ENCODE measurements around the gene FGGY.

FGGY gene

DNA sequence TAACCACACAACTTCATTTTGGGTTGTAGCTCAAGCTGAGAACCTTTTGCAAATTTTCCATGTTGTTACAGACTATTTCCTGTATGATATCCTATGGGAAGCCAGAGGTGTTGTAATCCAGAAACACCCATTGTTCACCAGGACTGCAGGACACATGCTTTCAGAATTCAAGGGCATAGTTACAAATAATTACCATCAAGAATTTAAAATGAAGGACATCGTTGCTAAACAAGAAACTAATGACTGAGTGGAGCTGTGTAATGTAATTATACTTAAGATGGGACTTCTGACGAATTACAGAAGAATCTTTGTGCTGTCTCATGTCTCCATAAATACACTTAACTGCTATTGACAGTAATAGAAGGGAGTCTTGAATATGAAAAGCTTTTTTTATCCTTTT, 470.2 kb downstream of the FGGY start:
- TF ChIP-seq, protein P1, sequence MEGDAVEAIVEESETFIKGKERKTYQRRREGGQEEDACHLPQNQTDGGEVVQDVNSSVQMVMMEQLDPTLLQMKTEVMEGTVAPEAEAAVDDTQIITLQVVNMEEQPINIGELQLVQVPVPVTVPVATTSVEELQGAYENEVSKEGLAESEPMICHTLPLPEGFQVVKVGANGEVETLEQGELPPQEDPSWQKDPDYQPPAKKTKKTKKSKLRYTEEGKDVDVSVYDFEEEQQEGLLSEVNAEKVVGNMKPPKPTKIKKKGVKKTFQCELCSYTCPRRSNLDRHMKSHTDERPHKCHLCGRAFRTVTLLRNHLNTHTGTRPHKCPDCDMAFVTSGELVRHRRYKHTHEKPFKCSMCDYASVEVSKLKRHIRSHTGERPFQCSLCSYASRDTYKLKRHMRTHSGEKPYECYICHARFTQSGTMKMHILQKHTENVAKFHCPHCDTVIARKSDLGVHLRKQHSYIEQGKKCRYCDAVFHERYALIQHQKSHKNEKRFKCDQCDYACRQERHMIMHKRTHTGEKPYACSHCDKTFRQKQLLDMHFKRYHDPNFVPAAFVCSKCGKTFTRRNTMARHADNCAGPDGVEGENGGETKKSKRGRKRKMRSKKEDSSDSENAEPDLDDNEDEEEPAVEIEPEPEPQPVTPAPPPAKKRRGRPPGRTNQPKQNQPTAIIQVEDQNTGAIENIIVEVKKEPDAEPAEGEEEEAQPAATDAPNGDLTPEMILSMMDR (IDR thresholded peaks at IDR 0.05; ENCODE audit: low read depth, low read length) = no peak
- TF ChIP-seq MYC (IDR thresholded peaks at IDR 0.05; ENCODE audit: low read depth, low read length) (no peak), POLR2A (IDR thresholded peaks at IDR 0.05; ENCODE audit: extremely low read depth, insufficient read length) (no peak)
- TF ChIP-seq, protein P2, sequence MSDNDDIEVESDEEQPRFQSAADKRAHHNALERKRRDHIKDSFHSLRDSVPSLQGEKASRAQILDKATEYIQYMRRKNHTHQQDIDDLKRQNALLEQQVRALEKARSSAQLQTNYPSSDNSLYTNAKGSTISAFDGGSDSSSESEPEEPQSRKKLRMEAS (IDR thresholded peaks at IDR 0.05; ENCODE audit: low read depth, low read length) = no peak
- H3K4me3 ChIP-seq (ENCODE audit: low read depth, low read length) = no peak overlapping the region
- no peak for DNase-seq (ENCODE audit: low read depth)

DNA sequence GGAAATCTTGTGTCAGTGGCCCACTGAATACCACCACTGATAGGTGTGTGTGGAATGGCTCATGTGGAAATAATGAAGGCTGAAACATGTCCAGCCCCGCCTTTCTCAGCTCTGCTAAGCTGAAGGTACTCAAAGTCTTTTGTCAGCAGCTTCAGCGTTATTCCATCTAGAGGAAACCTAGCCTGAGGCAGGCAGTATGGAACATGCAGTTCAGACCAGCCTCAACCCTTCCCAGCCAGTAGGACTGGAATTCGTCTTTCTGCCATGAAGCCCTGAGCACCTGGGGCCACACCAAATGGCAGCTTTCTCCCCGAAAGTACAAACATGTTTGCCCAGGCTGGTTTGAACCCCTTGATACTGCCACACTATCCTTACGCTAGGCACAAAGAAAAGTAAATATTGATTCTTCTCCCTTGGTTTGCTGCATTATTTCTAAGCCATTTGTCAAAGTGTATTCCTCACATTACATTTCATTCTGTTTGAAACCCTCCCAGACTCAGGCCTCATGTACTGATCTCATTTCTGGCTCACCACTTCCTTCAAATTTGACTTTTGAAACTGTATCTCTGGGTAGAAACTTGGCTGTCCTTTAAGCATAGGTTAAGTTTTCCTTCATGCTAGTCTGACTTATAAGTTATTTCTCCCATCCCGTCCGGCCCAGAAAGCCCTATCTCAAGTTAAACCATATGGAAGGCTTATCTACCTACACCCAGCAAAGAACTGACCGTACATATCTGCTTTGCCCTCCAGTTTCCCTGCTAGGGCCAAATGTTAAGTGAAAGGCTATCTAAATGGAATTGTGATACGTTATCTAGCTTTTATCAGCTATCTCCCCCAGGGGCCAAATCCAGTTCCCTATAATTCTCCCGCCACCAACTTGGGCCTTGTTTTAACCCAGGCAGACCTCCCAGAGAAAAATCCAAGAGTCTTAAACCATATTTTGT, 472.2 kb downstream of the FGGY start:
- DNase-seq (ENCODE audit: low read depth) = no peak
- no peak overlapping the region for H3K4me3 ChIP-seq (ENCODE audit: low read depth, low read length)
- TF ChIP-seq MYC (IDR thresholded peaks at IDR 0.05; ENCODE audit: low read depth, low read length) = no peak
- TF ChIP-seq, protein P2 (IDR thresholded peaks at IDR 0.05; ENCODE audit: low read depth, low read length) = no peak
- no peak for TF ChIP-seq POLR2A (IDR thresholded peaks at IDR 0.05; ENCODE audit: extremely low read depth, insufficient read length)
- TF ChIP-seq, protein P1 (IDR thresholded peaks at IDR 0.05; ENCODE audit: low read depth, low read length) = no peak

DNA sequence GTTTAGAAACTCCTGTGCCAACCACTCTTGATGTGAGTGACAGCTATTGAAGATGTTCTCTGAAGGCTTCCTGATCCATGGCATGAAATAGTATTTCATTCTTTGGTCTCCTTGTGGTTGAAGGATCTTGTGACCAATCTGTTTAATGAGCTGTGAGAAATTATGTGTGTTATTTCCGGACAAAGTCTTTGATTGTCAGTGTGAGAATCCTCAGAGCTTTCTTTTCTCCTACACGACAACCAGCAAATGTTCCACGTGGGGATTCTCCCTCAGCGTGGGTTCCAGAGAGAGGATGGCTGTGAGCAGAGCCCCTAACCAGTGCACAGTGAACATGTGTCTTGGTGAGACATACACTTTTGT, 472.8 kb downstream of the FGGY start:
- DNase-seq (ENCODE audit: low read depth) = no peak
- TF ChIP-seq, protein P2 (IDR thresholded peaks at IDR 0.05; ENCODE audit: low read depth, low read length) = no peak
- TF ChIP-seq POLR2A (IDR thresholded peaks at IDR 0.05; ENCODE audit: extremely low read depth, insufficient read length) = no peak
- TF ChIP-seq, protein P1 (IDR thresholded peaks at IDR 0.05; ENCODE audit: low read depth, low read length) = no peak
- TF ChIP-seq MYC (IDR thresholded peaks at IDR 0.05; ENCODE audit: low read depth, low read length) = no peak
- H3K4me3 ChIP-seq (ENCODE audit: low read depth, low read length) = no peak overlapping the region

DNA sequence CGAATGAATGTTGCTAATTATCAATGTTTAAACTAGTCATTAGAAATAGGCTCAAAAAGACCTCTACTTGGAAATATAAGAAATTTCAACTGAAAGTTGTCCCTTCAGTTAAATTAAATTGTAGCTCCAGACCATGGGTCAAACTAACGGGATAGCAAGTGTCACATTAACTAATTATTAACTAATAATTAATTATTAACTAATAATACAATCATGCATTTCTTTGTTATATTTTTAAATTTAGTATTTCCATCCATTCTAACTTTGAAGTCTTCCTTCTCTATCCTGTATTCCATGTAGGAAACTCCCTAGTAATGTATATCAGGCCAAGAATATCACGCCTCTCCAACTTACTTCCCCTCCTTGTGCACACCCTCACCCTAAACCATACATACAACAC, 474.5 kb downstream of the FGGY start:
- DNase-seq (ENCODE audit: low read depth) = no peak
- H3K4me3 ChIP-seq (ENCODE audit: low read depth, low read length) = no peak overlapping the region
- no peak for TF ChIP-seq POLR2A (IDR thresholded peaks at IDR 0.05; ENCODE audit: extremely low read depth, insufficient read length)
- TF ChIP-seq, protein P2 (IDR thresholded peaks at IDR 0.05; ENCODE audit: low read depth, low read length) = no peak
- TF ChIP-seq, protein P1 (IDR thresholded peaks at IDR 0.05; ENCODE audit: low read depth, low read length) = no peak
- no peak for TF ChIP-seq MYC (IDR thresholded peaks at IDR 0.05; ENCODE audit: low read depth, low read length)

DNA sequence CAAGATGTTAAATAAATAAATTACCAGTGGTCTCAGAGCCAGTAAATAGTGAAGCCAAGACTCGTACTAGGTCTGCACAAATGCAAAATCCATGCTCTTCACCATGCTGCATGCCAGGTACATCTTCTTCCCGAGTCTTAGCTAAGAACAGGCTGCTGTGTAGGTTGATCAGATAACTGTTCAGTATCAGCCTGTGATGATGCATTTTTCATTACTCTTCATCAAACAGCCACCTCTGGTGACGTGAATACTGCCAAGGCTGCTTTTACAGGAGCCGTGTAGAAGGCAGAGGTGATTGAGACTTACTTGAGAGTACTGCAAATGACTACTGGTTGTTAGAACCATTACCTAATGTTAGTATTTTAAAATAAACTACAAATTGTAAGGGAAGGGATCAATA, 478.6 kb downstream of the FGGY start:
- TF ChIP-seq, protein P1 (IDR thresholded peaks at IDR 0.05; ENCODE audit: low read depth, low read length) = no peak
- TF ChIP-seq MYC (IDR thresholded peaks at IDR 0.05; ENCODE audit: low read depth, low read length) = no peak
- no peak for TF ChIP-seq POLR2A (IDR thresholded peaks at IDR 0.05; ENCODE audit: extremely low read depth, insufficient read length)
- TF ChIP-seq, protein P2 (IDR thresholded peaks at IDR 0.05; ENCODE audit: low read depth, low read length) = no peak
- no peak for DNase-seq (ENCODE audit: low read depth)
- no peak overlapping the region for H3K4me3 ChIP-seq (ENCODE audit: low read depth, low read length)
